Right lobe of liver (tissue), 6 donors: ENCODE results near the gene CORO1A. TPM values are rescaled to one million over a fixed set of nuclear protein-coding genes. Genes with fewer than 3 reads are reported as not detected.
A peak's percentile ranks its signal among the peaks of the same experiment; 100 is the strongest.

Experiments
- ATAC-seq, 4 donors: fragments of 200-7000 bp; cut with Tn5 transposase; one replicate each; pipeline ENCODE4 v1.9.1; 2020; ENCODE audit warnings: mild to moderate bottlenecking in 4 of 4, moderate library complexity in 4 of 4
- DNase-seq, 3 donors: peaks; one replicate each; pipeline ENCODE4 v3.0.0-alpha.2; 2020
- H3K27ac ChIP-seq, 3 donors: fragments of 200-600 bp; one replicate each; pipeline ENCODE4 v1.8.0; 2022
- H3K27me3 ChIP-seq, 2 donors: fragments of 200-600 bp; one replicate each; pipeline ENCODE4 v1.8.0; 2022
- H3K36me3 ChIP-seq, 4 donors: fragments of 200-600 bp; sonication (generic) in 1 of 4; one replicate each; pipeline versions ENCODE4 v1.5.1 to v1.8.0; 2017 to 2022; ENCODE audit warnings: control low read depth in 1 of 4
- H3K4me1 ChIP-seq, 4 donors: fragments of 200-600 bp; sonication (generic) in 1 of 4; one replicate each; pipeline versions ENCODE4 v1.5.1 to v1.8.0; 2017 to 2022; ENCODE audit warnings: control low read depth in 1 of 4
- H3K4me3 ChIP-seq, 3 donors: fragments of 200-600 bp; one replicate each; pipeline ENCODE4 v1.8.0; 2022
- H3K9me3 ChIP-seq, 4 donors: fragments of 200-600 bp; sonication (generic) in 1 of 4; one replicate each; pipeline versions ENCODE4 v1.5.1 to v1.8.0; 2017 to 2022; ENCODE audit warnings: control low read depth in 1 of 4
- POLR2A ChIP-seq: fragments of 450-650 bp; IDR thresholded peaks from one replicate; pipeline ENCODE4 v1.6.1; 2017; ENCODE audit warnings: antibody characterized with exemption, mild to moderate bottlenecking
- WGBS: methylation state at CpG from one replicate; pipeline ENCODE4 v1.1.6; 2018; ENCODE audit warnings: low coverage, low lambda C conversion rate; ENCODE audit not compliant: insufficient coverage; ENCODE audit errors: missing lambda C conversion rate; 5-methylcytosine and 5-hydroxymethylcytosine counted together
- intact Hi-C, 2 donors: fragments of 100-400 bp; cut with DNase I; formaldehyde crosslinking; loops; one replicate each; pipeline versions ENCODE4 v1.11.2 to v1.14.1; 2022
- long read RNA-seq: library from polyadenylated mRNA; unstranded; transcript quantifications from one replicate; pipeline ENCODE4 v2.0.0, GENCODE V29; 2019
- total RNA-seq, 6 experiments: library from RNA; depleted of rRNA in 2 of 6; stranded (reverse); fragments of >200 nt in 2 of 6; fragmentation: NEBNext Ultra II Directional in 3 of 6; extraction: Animal tissue kit (Norgen Biotek cat#: 25700) in 3 of 6; gene quantifications; one replicate each; pipeline versions ENCODE4 v1.1.0 to v1.2.4, GENCODE V29; 2016 to 2023
- TF ChIP-seq, protein P1 (sequence below), 4 donors: fragments of 200-600 bp in 3 of 4; fragments of 450-650 bp in 1 of 4; IDR thresholded peaks; one replicate each; pipeline versions ENCODE4 v1.5.1 to v1.8.0; 2016 to 2022; ENCODE audit warnings: antibody characterized with exemption in 4 of 4, mild to moderate bottlenecking in 2 of 4
- donor health status: DM: no; HTN: yes; CAD: no.
- donor health status: DM: no; HTN: no; CAD: no.
- donor health status: DM: no; HTN: no; CAD: no.
- donor health status: DM: no; HTN: yes; CAD: no.
- donor health status: DM: no; HTN: yes; CAD: no.

Gene CORO1A
- total RNA-seq: 10 to 100 TPM in 1 of 6 experiments, 1 to 10 TPM in 5; 7.0 to 15.2 (median 7.9) TPM
- long read RNA-seq, partial matches to known transcripts: 1 of 5 reads
- long read RNA-seq, other reads (novel, unspliced or antisense): 0 of 5 reads

DNA sequence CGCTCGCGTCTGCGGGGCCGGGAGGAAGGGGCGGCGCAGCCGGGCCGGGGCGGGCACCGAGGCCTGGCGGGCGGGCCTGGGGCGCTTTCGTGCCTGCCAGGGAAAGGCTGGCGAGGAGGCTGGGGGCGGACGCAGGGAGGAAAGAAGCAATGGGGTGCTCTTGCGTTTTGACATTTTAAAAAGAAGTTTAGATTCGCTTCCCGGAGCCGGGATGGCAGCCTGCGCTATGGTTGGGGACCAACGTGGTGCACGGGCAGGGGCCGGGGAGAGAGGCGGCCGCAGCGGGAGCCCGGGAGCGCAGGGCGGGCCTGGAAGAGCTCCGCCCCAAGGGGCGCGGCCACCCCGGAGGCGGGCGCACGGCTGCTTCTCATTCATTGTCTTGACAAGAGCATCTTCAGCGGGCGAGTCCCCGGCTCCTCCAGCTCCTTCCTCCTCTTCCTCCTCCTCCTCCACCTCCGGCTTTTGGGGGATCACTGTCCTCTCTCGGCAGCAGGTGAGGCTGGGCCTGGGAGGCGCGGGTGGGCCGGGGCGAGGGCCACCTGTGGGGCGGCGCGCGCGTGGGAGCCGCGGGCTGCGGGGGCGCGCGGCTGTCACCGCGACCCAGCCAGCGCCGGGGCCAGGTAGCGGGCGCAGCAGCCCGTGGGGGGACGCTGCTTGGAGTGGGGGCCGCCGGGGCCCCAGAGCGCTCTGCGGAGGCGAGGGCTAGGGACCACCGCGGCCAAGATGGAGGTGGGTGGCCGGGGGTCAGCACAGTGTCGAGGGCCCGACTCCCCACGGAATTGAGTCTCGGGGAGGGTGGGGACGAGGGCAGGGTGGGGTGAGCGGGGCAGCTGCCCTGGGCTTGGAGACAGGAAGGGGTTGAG, at the start of gene CORO1A:
CORO1A (plus strand) TSS at position 370 of the 863 bp plus-strand sequence. CDS start 1,608 bp downstream, outside the sequence.
- Histone ChIP-seq H3K4me1 (no peaks in the 10 kb centered on the region), H3K27me3 (no peaks in the 10 kb centered on the region), H3K36me3 (no peaks in the 10 kb centered on the region), H3K4me3 (peak within 1 kb of the TSS; percentile 54 to 67 (median 62)), H3K27ac (peak within 1 kb of the TSS; percentile 43 to 72 (median 70)), H3K9me3 (no peaks in the 10 kb centered on the region)
- intact Hi-C loops: no loop called here
- WGBS: 0% methylated on average over 12 of the region's 81 CpGs
- ATAC-seq: peak; percentile 83 to 91 (median 86)
- peak; percentile 44 for TF ChIP-seq POLR2A
- TF ChIP-seq, protein P1, sequence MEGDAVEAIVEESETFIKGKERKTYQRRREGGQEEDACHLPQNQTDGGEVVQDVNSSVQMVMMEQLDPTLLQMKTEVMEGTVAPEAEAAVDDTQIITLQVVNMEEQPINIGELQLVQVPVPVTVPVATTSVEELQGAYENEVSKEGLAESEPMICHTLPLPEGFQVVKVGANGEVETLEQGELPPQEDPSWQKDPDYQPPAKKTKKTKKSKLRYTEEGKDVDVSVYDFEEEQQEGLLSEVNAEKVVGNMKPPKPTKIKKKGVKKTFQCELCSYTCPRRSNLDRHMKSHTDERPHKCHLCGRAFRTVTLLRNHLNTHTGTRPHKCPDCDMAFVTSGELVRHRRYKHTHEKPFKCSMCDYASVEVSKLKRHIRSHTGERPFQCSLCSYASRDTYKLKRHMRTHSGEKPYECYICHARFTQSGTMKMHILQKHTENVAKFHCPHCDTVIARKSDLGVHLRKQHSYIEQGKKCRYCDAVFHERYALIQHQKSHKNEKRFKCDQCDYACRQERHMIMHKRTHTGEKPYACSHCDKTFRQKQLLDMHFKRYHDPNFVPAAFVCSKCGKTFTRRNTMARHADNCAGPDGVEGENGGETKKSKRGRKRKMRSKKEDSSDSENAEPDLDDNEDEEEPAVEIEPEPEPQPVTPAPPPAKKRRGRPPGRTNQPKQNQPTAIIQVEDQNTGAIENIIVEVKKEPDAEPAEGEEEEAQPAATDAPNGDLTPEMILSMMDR (IDR thresholded peaks at IDR 0.05): no peak
- peak; percentile 87 to 91 (median 89) for DNase-seq

GRCh38 chr16:30136971-30137605, 46.3 kb upstream of the CORO1A start:
- no peaks in the 10 kb centered on the region for H3K27me3 ChIP-seq
- no peaks in the 10 kb centered on the region for H3K9me3 ChIP-seq
- no peaks in the 10 kb centered on the region for H3K4me1 ChIP-seq
- ATAC-seq (peak in 3 of 4 donors; percentile 33 to 47 (median 44)), DNase-seq (no peak)
- 60% methylated on average over 10 of the region's 11 CpGs for WGBS
- TF ChIP-seq, protein P1 (IDR thresholded peaks at IDR 0.05): no peak
- TF ChIP-seq POLR2A: no peak
- no peak overlapping the region for H3K4me3 ChIP-seq
- H3K36me3 ChIP-seq: no peaks in the 10 kb centered on the region
- intact Hi-C loops: no loop called here
- H3K27ac ChIP-seq: no peak overlapping the region

- no peaks in the 10 kb centered on the region for H3K4me1 ChIP-seq
- H3K4me3 ChIP-seq: no peak overlapping the region
- H3K9me3 ChIP-seq: no peaks in the 10 kb centered on the region
- no peaks in the 10 kb centered on the region for H3K27me3 ChIP-seq
- DNase-seq (no peak), ATAC-seq (no peak)
- no peaks in the 10 kb centered on the region for H3K36me3 ChIP-seq
- TF ChIP-seq POLR2A: no peak
- TF ChIP-seq, protein P1 (IDR thresholded peaks at IDR 0.05): no peak
- 27% methylated on average over 1 of the region's 8 CpGs for WGBS
- no peak overlapping the region for H3K27ac ChIP-seq
- intact Hi-C loops: no loop called here
Observed at GRCh38 chr16:30137897-30138296, 45.5 kb upstream of the CORO1A start.

- WGBS: 49% methylated on average over 11 of the region's 13 CpGs
- DNase-seq: no peak
- Histone ChIP-seq H3K9me3 (no peaks in the 10 kb centered on the region), H3K27me3 (no peaks in the 10 kb centered on the region), H3K4me3 (no peak overlapping the region), H3K4me1 (no peaks in the 10 kb centered on the region), H3K36me3 (no peaks in the 10 kb centered on the region), H3K27ac (no peak overlapping the region)
- intact Hi-C loops: no loop called here
- ATAC-seq: peak in 2 of 4 donors; percentile 33 to 36
- TF ChIP-seq, protein P1 (IDR thresholded peaks at IDR 0.05): no peak
- TF ChIP-seq POLR2A: no peak
Observed at GRCh38 chr16:30139583-30140481, 43.6 kb upstream of the CORO1A start.
